WTC11 (cell line): ENCODE data around the gene GGCT. TPM values are rescaled to one million over a fixed set of nuclear protein-coding genes. Genes with fewer than 3 reads are reported as not detected.

Source experiments
- ATAC-seq: fragments of 200-7000 bp; cut with Tn5 transposase; 2 replicates; pipeline ENCODE4 v1.10.0; 2021; ENCODE audit warnings: mild to moderate bottlenecking, moderate library complexity
- CTCF ChIA-PET: fragments of 300-600 bp; sonication (Branson Sonifier 250); formaldehyde crosslinking; loops from one replicate; lab custom pipeline; 2021; ENCODE audit warnings: antibody characterized with exemption; lab: Charles Lee
- POLR2A ChIA-PET: fragments of 350-600 bp; sonication (Branson Sonifier 250); formaldehyde crosslinking; loops from one replicate; lab custom pipeline; 2021; ENCODE audit warnings: antibody characterized with exemption; lab: Charles Lee
- DNase-seq: peaks from one replicate; pipeline ENCODE4 v3.0.0; 2021; ENCODE audit warnings: low spot score
- H3K27ac Mint-ChIP-seq: 2 replicates; pipeline ENCODE4 v1.8.0; 2021; ENCODE audit warnings: mixed read lengths
- H3K27me3 Mint-ChIP-seq: 2 replicates; pipeline ENCODE4 v1.8.0; 2021; ENCODE audit warnings: low read depth, mild to moderate bottlenecking, moderate library complexity, mixed read lengths
- H3K36me3 Mint-ChIP-seq: 2 replicates; pipeline ENCODE4 v1.8.0; 2021; ENCODE audit warnings: mixed read lengths
- H3K4me1 Mint-ChIP-seq: 2 replicates; pipeline ENCODE4 v1.8.0; 2022; ENCODE audit warnings: mixed read lengths
- H3K4me3 Mint-ChIP-seq: 2 replicates; pipeline ENCODE4 v1.8.0; 2021; ENCODE audit warnings: mild to moderate bottlenecking, moderate library complexity, mixed read lengths
- H3K9me3 Mint-ChIP-seq: 2 replicates; pipeline ENCODE4 v1.8.0; 2021; ENCODE audit warnings: mixed read lengths
- ARID4B ChIP-seq: sonication (generic); formaldehyde crosslinking; IDR thresholded peaks from 2 replicates; pipeline ENCODE4 v1.8.0; 2023; ENCODE audit warnings: missing genetic modification reagents, mild to moderate bottlenecking, borderline replicate concordance
- EMX1 ChIP-seq: fragments of 250-450 bp; sonication (Bioruptor Pico); IDR thresholded peaks from 2 replicates; pipeline ENCODE4 v1.8.0; 2021; ENCODE audit warnings: mild to moderate bottlenecking
- ETV6 ChIP-seq: sonication (generic); formaldehyde crosslinking; IDR thresholded peaks from 2 replicates; pipeline ENCODE4 v1.8.1; 2022; ENCODE audit warnings: mild to moderate bottlenecking, missing genetic modification reagents
- GTF2I ChIP-seq: fragments of 250-450 bp; sonication (Bioruptor Pico); conservative IDR thresholded peaks from 2 replicates; pipeline ENCODE4 v1.4.0; 2021; ENCODE audit warnings: mild to moderate bottlenecking
- HMGA2 ChIP-seq: fragments of 250-450 bp; sonication (Bioruptor Pico); IDR thresholded peaks from 2 replicates; pipeline ENCODE4 v1.4.0; 2021; ENCODE audit warnings: mild to moderate bottlenecking, moderate library complexity
- HMGXB4 ChIP-seq: sonication (generic); formaldehyde crosslinking; IDR thresholded peaks from 2 replicates; pipeline ENCODE4 v1.8.1; 2023; ENCODE audit warnings: mild to moderate bottlenecking, moderate library complexity, missing genetic modification reagents
- TP53 ChIP-seq: sonication (generic); formaldehyde crosslinking; IDR thresholded peaks from 2 replicates; pipeline ENCODE4 v1.8.1; 2023; ENCODE audit warnings: mild to moderate bottlenecking, missing genetic modification reagents
- ZNF263 ChIP-seq: sonication (generic); formaldehyde crosslinking; IDR thresholded peaks from 2 replicates; pipeline ENCODE4 v1.8.1; 2022; ENCODE audit warnings: low read depth, mild to moderate bottlenecking, moderate library complexity, missing genetic modification reagents
- ZSCAN18 ChIP-seq: fragments of 250-450 bp; sonication (Bioruptor Pico); IDR thresholded peaks from 2 replicates; pipeline ENCODE4 v2.1.2; 2022; ENCODE audit warnings: mild to moderate bottlenecking, moderate library complexity
- total RNA-seq: library from RNA; stranded (reverse); gene quantifications from 3 replicates; pipeline ENCODE4 v1.2.3, GENCODE V29; 2021
- TF ChIP-seq, protein P1 (sequence below): fragments of 250-450 bp; sonication (Bioruptor Pico); IDR thresholded peaks from 2 replicates; pipeline ENCODE4 v1.9.0; 2021; ENCODE audit warnings: mild to moderate bottlenecking, borderline replicate concordance
- TF ChIP-seq, protein P2 (sequence below): fragments of 250-450 bp; sonication (Bioruptor Pico); IDR thresholded peaks from 2 replicates; pipeline ENCODE4 v1.9.0; 2021; ENCODE audit warnings: mild to moderate bottlenecking
- TF ChIP-seq, protein P3 (sequence below): sonication (generic); formaldehyde crosslinking; IDR thresholded peaks from 2 replicates; pipeline ENCODE4 v1.8.1; 2022; ENCODE audit warnings: mild to moderate bottlenecking, missing genetic modification reagents, moderate library complexity, borderline replicate concordance
- TF ChIP-seq, protein P4 (sequence below): sonication (generic); formaldehyde crosslinking; IDR thresholded peaks from 2 replicates; pipeline ENCODE4 v1.8.1; 2022; ENCODE audit warnings: low read depth, mild to moderate bottlenecking, moderate library complexity, missing genetic modification reagents, borderline replicate concordance
- TF ChIP-seq, protein P5 (sequence below): fragments of 250-450 bp; sonication (Bioruptor Pico); conservative IDR thresholded peaks from 2 replicates; pipeline ENCODE4 v1.9.0; 2021; ENCODE audit warnings: mild to moderate bottlenecking

Gene GGCT
- total RNA-seq, 1 experiment from 2014 or later, result 95.4 TPM

- CTCF ChIA-PET, result no interaction called here
- Mint-ChIP-seq H3K27ac (no peak overlapping the region), H3K9me3 (peaks cover 7% of the 10 kb centered on the region), H3K4me3 (no peak overlapping the region), H3K27me3 (no peaks in the 10 kb centered on the region; the same call in 1 of the 2 replicates), H3K36me3 (no peaks in the 10 kb centered on the region), H3K4me1 (peaks cover 17% of the 10 kb centered on the region)
- TF ChIP-seq, protein P1, sequence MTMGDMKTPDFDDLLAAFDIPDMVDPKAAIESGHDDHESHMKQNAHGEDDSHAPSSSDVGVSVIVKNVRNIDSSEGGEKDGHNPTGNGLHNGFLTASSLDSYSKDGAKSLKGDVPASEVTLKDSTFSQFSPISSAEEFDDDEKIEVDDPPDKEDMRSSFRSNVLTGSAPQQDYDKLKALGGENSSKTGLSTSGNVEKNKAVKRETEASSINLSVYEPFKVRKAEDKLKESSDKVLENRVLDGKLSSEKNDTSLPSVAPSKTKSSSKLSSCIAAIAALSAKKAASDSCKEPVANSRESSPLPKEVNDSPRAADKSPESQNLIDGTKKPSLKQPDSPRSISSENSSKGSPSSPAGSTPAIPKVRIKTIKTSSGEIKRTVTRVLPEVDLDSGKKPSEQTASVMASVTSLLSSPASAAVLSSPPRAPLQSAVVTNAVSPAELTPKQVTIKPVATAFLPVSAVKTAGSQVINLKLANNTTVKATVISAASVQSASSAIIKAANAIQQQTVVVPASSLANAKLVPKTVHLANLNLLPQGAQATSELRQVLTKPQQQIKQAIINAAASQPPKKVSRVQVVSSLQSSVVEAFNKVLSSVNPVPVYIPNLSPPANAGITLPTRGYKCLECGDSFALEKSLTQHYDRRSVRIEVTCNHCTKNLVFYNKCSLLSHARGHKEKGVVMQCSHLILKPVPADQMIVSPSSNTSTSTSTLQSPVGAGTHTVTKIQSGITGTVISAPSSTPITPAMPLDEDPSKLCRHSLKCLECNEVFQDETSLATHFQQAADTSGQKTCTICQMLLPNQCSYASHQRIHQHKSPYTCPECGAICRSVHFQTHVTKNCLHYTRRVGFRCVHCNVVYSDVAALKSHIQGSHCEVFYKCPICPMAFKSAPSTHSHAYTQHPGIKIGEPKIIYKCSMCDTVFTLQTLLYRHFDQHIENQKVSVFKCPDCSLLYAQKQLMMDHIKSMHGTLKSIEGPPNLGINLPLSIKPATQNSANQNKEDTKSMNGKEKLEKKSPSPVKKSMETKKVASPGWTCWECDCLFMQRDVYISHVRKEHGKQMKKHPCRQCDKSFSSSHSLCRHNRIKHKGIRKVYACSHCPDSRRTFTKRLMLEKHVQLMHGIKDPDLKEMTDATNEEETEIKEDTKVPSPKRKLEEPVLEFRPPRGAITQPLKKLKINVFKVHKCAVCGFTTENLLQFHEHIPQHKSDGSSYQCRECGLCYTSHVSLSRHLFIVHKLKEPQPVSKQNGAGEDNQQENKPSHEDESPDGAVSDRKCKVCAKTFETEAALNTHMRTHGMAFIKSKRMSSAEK (CRISPR knock-in tag), result no peak
- TF ChIP-seq, protein P2, sequence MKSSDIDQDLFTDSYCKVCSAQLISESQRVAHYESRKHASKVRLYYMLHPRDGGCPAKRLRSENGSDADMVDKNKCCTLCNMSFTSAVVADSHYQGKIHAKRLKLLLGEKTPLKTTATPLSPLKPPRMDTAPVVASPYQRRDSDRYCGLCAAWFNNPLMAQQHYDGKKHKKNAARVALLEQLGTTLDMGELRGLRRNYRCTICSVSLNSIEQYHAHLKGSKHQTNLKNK (CRISPR knock-in tag), result no peak
- no peak for TF ChIP-seq ARID4B (CRISPR knock-in tag)
- TF ChIP-seq ETV6 (CRISPR knock-in tag), result no peak
- TF ChIP-seq, protein P3, sequence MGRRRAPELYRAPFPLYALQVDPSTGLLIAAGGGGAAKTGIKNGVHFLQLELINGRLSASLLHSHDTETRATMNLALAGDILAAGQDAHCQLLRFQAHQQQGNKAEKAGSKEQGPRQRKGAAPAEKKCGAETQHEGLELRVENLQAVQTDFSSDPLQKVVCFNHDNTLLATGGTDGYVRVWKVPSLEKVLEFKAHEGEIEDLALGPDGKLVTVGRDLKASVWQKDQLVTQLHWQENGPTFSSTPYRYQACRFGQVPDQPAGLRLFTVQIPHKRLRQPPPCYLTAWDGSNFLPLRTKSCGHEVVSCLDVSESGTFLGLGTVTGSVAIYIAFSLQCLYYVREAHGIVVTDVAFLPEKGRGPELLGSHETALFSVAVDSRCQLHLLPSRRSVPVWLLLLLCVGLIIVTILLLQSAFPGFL (CRISPR knock-in tag), result no peak
- TF ChIP-seq, protein P4, sequence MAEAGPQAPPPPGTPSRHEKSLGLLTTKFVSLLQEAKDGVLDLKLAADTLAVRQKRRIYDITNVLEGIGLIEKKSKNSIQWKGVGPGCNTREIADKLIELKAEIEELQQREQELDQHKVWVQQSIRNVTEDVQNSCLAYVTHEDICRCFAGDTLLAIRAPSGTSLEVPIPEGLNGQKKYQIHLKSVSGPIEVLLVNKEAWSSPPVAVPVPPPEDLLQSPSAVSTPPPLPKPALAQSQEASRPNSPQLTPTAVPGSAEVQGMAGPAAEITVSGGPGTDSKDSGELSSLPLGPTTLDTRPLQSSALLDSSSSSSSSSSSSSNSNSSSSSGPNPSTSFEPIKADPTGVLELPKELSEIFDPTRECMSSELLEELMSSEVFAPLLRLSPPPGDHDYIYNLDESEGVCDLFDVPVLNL, result no peak
- TF ChIP-seq ZNF263 (CRISPR knock-in tag), result no peak
- TF ChIP-seq HMGA2 (CRISPR knock-in tag), result no peak
- TF ChIP-seq GTF2I, result no peak
- TF ChIP-seq HMGXB4, result no peak
- TF ChIP-seq EMX1 (CRISPR knock-in tag), result no peak
- no peak for TF ChIP-seq ZSCAN18
- TF ChIP-seq, protein P5, sequence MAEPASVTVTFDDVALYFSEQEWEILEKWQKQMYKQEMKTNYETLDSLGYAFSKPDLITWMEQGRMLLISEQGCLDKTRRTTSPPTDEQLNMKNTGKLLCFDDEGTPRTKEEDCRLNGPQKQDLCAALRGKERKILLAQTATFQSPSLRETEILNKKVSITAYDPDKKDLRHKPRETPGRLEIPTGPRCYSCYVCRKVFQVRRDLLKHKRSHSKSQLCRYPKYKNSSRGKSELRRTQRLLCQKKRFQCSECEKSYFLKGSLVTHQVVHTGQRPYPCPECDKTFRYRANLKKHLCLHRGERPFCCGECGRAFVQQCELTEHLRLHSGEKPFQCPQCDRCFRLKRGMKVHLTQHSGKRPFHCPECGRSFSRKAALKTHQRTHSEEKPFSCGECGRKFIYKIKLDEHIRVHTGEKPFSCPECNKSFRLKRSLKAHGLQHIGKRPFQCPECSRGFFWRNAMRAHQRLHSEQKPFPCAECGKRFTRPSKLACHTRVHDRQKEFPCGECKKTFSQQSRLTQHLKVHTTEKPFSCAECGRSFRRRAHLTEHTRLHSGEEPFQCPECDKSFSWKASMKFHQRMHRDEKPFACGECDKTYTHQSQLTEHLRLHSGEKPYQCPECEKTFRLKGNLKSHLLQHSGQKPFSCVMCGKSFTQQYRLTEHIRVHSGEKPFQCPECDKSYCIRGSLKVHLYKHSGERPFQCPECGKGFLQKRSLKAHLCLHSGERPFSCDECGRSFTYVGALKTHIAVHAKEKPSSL (CRISPR knock-in tag), result no peak
- TF ChIP-seq TP53, result no peak
- no peak for ATAC-seq
- no peak for DNase-seq
- POLR2A ChIA-PET, result no interaction called here
Measured at GRCh38 chr7:30553546-30553945, 48.9 kb upstream of the GGCT start.
